ENCODE data around the gene CDH16. TPM values are rescaled to one million over a fixed set of nuclear protein-coding genes. Genes with fewer than 3 reads are reported as not detected.

The CDH16 gene
- total RNA-seq, 6 donors from 2014 or later, result 0.40 to 1.8 (median 1.7) TPM; not detected in 3

GRCh38 chr16:66890799-66891198 is 27.9 kb downstream of the CDH16 start:
- ATAC-seq (ENCODE audit: low FRiP score in 2 of 2) (no peak), DNase-seq (no peak)
- no peaks in the 10 kb centered on the region for H3K27me3 ChIP-seq
- TF ChIP-seq POLR2A (IDR thresholded peaks at IDR 0.05) (no peak), CTCF (IDR thresholded peaks at IDR 0.05) (no peak), POLR2AphosphoS5 (IDR thresholded peaks at IDR 0.05) (no peak), EP300 (IDR thresholded peaks at IDR 0.05) (no peak)
- H3K36me3 ChIP-seq, result peaks cover 0 to 11% (median 0%) of the 10 kb centered on the region in 4 donors
- peaks cover 0 to 12% (median 2%) of the 10 kb centered on the region in 4 donors for H3K4me1 ChIP-seq
- no peaks in the 10 kb centered on the region for H3K9me3 ChIP-seq
- WGBS, 2 donors, result 84 to 92% methylated on average over 2 of the region's 2 CpGs
- no peak overlapping the region for H3K27ac ChIP-seq
- H3K4me3 ChIP-seq, result no peak overlapping the region

DNA sequence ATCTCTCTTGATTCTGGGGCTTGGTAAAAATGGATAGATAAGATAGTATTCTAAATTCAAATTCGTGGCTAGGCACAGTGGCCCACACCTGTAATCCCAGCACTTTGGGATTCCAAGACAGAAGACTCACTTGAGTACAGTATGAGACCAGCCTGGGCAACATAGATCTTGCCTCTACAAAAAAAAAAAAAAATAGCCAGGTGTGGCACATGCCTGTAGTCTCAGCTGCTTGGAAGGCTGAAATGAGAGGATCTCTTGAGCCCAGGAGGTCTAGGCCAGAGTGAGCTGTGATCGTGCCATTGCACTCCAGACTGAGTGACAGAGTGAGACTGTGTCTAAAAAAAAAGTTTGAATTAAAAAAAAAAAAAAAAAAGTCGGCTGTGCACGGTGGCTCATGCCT is 29.1 kb downstream of the CDH16 start:
- Histone ChIP-seq H3K9me3 (no peaks in the 10 kb centered on the region), H3K27ac (no peak overlapping the region), H3K4me3 (no peak overlapping the region), H3K4me1 (peaks cover 0 to 23% (median under 1%) of the 10 kb centered on the region in 4 donors), H3K36me3 (peaks cover 3 to 22% (median 10%) of the 10 kb centered on the region in 4 donors), H3K27me3 (no peaks in the 10 kb centered on the region)
- 70 to 80% methylated on average over 4 of the region's 4 CpGs for WGBS, 2 donors
- ATAC-seq (ENCODE audit: low FRiP score in 2 of 2) (no peak), DNase-seq (no peak)
- TF ChIP-seq CTCF (IDR thresholded peaks at IDR 0.05) (no peak), POLR2AphosphoS5 (IDR thresholded peaks at IDR 0.05) (no peak), POLR2A (IDR thresholded peaks at IDR 0.05) (no peak), EP300 (IDR thresholded peaks at IDR 0.05) (no peak)

DNA sequence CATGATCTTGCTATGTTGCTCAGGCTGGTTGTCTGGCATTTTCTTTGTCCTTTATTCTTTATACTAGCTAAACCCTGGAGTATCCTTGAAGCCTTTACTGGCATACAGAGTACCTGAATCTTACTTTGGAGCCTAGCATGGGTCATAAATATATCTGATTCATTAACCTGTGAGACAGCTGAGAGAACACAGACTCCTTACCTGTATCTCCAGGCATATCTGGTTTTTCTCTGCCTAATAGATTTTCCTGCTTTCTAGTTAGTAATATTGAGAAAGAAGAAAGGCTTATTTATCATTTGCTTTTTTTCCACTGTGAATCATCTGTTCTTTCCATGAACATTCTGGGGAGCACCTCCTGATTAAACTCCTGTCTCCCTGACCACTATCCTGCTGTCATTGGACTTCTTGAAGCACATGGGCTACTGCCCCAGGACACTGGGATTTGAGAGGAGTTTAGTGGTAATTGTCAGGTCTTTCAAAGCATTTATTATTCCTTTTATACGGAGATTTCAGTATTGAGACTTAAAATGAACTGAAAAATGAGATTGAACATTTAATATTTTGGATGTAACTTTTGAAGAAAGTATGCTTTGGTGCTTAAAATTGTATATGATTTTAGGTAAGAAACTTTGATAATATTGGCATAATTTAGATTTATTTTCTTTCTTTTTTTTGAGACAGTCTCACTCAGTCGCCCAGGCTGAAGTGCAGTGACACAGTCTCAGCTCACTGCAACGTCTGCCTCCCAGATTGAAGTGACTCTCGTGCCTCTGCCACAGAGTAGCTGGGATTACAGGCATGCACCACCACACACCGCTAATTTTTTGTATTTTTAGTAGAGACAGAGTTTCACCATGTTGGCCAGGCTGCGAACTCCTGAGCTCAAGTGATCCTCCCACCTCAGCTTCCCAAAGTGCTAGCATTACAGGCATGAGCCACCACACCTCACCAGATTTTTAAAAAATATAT is 29.8 kb downstream of the CDH16 start:
- Histone ChIP-seq H3K27ac (no peak overlapping the region), H3K4me1 (peaks cover 0 to 23% (median 3%) of the 10 kb centered on the region in 4 donors), H3K27me3 (no peaks in the 10 kb centered on the region), H3K4me3 (no peak overlapping the region), H3K9me3 (no peaks in the 10 kb centered on the region), H3K36me3 (peaks cover 6 to 28% (median 13%) of the 10 kb centered on the region in 4 donors)
- ATAC-seq (ENCODE audit: low FRiP score in 2 of 2) (no peak), DNase-seq (no peak)
- WGBS, 2 donors, result 88 to 95% methylated on average over 6 of the region's 6 CpGs
- TF ChIP-seq POLR2AphosphoS5 (IDR thresholded peaks at IDR 0.05) (no peak), POLR2A (IDR thresholded peaks at IDR 0.05) (no peak), EP300 (IDR thresholded peaks at IDR 0.05) (no peak), CTCF (IDR thresholded peaks at IDR 0.05) (no peak)

- TF ChIP-seq EP300 (IDR thresholded peaks at IDR 0.05), result no peak
- TF ChIP-seq POLR2AphosphoS5 (IDR thresholded peaks at IDR 0.05), result no peak
- TF ChIP-seq POLR2A (IDR thresholded peaks at IDR 0.05), result no peak
- TF ChIP-seq CTCF (IDR thresholded peaks at IDR 0.05), result no peak
- ATAC-seq (ENCODE audit: low FRiP score in 2 of 2), result no peak
- Histone ChIP-seq H3K4me3 (no peak overlapping the region), H3K9me3 (no peaks in the 10 kb centered on the region), H3K27me3 (no peaks in the 10 kb centered on the region), H3K4me1 (peaks cover 3 to 34% (median 7%) of the 10 kb centered on the region in 4 donors), H3K36me3 (peaks cover 6 to 25% (median 13%) of the 10 kb centered on the region in 4 donors), H3K27ac (no peak overlapping the region)
- WGBS, 2 donors, result 70 to 75% methylated on average over 3 of the region's 3 CpGs
- DNase-seq, result no peak
These were observed 31.8 kb downstream of the CDH16 start for GRCh38 chr16:66886914-66887313.
